Spleen (tissue), 11 donors: ENCODE data around the gene DPP4. TPM values are rescaled to one million over a fixed set of nuclear protein-coding genes. Genes with fewer than 3 reads are reported as not detected.

Experiments
- DNase-seq: peaks from one replicate; pipeline ENCODE4 v3.0.0-alpha.2; 2020
- H3K27ac ChIP-seq, 8 donors: fragments of 200-600 bp; sonication (generic) in 7 of 8; 1 replicate in 4 of 8; 2 replicates in 4 of 8; pipeline versions ENCODE4 v1.5.0 to v1.8.0; 2016 to 2021; ENCODE audit warnings: inconsistent platforms in 4 of 8, mild to moderate bottlenecking in 4 of 8, moderate library complexity in 1 of 8
- H3K27me3 ChIP-seq, 7 donors: fragments of 200-600 bp; sonication (generic) in 6 of 7; replicated peaks in 1 of 7; 1 replicate in 4 of 7; 2 replicates in 3 of 7; pipeline versions ENCODE4 v1.5.0 to v1.8.0; 2016 to 2021; ENCODE audit warnings: inconsistent platforms in 3 of 7, mild to moderate bottlenecking in 1 of 7
- H3K36me3 ChIP-seq, 6 donors: fragments of 200-600 bp; sonication (generic) in 5 of 6; 1 replicate in 4 of 6; 2 replicates in 2 of 6; pipeline versions ENCODE4 v1.5.0 to v1.8.0; 2016 to 2021; ENCODE audit warnings: inconsistent platforms in 2 of 6
- H3K4me1 ChIP-seq, 6 donors: fragments of 200-600 bp; sonication (generic) in 5 of 6; 1 replicate in 3 of 6; 2 replicates in 3 of 6; pipeline versions ENCODE4 v1.5.0 to v1.8.0; 2016 to 2021; ENCODE audit warnings: inconsistent platforms in 3 of 6
- H3K4me3 ChIP-seq, 8 donors: fragments of 200-600 bp; sonication (generic) in 7 of 8; 1 replicate in 4 of 8; 2 replicates in 4 of 8; pipeline versions ENCODE4 v1.5.0 to v1.8.0; 2016 to 2021; ENCODE audit warnings: inconsistent platforms in 4 of 8, mild to moderate bottlenecking in 4 of 8, moderate library complexity in 2 of 8
- H3K9me3 ChIP-seq, 8 donors: fragments of 200-600 bp; sonication (generic) in 7 of 8; 1 replicate in 4 of 8; 2 replicates in 4 of 8; pipeline versions ENCODE4 v1.5.0 to v1.8.0; 2016 to 2021; ENCODE audit warnings: inconsistent platforms in 4 of 8
- CTCF ChIP-seq, 11 experiments: fragments of 200-600 bp in 7 of 11; fragments of 450-650 bp in 4 of 11; sonication (generic) in 4 of 11; IDR thresholded peaks in 8 of 11; conservative IDR thresholded peaks in 3 of 11; 1 replicate in 7 of 11; 2 replicates in 4 of 11; pipeline versions ENCODE4 v1.4.0 to v1.8.0; 2016 to 2021; ENCODE audit warnings: antibody characterized with exemption in 11 of 11, inconsistent platforms in 4 of 11, mild to moderate bottlenecking in 1 of 11
- POLR2A ChIP-seq, 3 donors: fragments of 450-650 bp; IDR thresholded peaks; one replicate each; pipeline ENCODE4 v1.5.1; 2017; ENCODE audit warnings: antibody characterized with exemption in 3 of 3, mild to moderate bottlenecking in 1 of 3
- POLR2AphosphoS5 ChIP-seq, 3 donors: sonication (generic); formaldehyde crosslinking; IDR thresholded peaks; one replicate each; pipeline ENCODE4 v1.5.1; 2017; ENCODE audit warnings: antibody characterized with exemption in 3 of 3
- WGBS, 5 donors: extraction: QIAGEN DNeasy Blood & Tissue Kit in 3 of 5; methylation state at CpG; one replicate each; pipeline versions ENCODE4 v1.1.5 to v1.1.7; 2013 to 2018; 5-methylcytosine and 5-hydroxymethylcytosine counted together
- intact Hi-C: fragments of 100-400 bp; cut with DNase I; formaldehyde crosslinking; loops from one replicate; pipeline ENCODE4 v1.15.0; 2023; ENCODE audit warnings: low total_unique reads
- polyA plus RNA-seq, 3 donors: library from polyadenylated mRNA; stranded (reverse); fragments of 200-250 nt; gene quantifications; one replicate each; pipeline ENCODE4 v1.2.1, GENCODE V29; 2013
- total RNA-seq, 7 donors: library from RNA; depleted of rRNA in 3 of 7; stranded (reverse); fragments of >200 nt in 3 of 7; fragmentation: NEBNext Ultra II Directional in 4 of 7; extraction: Animal tissue kit (Norgen Biotek cat#: 25700) in 4 of 7; gene quantifications; one replicate each; pipeline versions ENCODE4 v1.1.0 to v1.2.1, GENCODE V29; 2016 to 2021
- donor health status: healthy with polysubstance abuse.
- donor health status: DM: no; HTN: no; CAD: no; lungs with moderate emphysema.
- donor health status: DM: no; HTN: no; CAD: no.
- donor health status: Bipolar disorder and iron deficiency.
- donor health status: healthy.
- donor health status: DM: no; HTN: no; CAD: no.
- donor health status: DM: yes; HTN: yes; CAD: no.

Gene DPP4
- total and polyA plus RNA-seq, 10 donors = 1.3 to 28.6 (median 18.4) TPM

- H3K27ac ChIP-seq = no peak overlapping the region
- TF ChIP-seq CTCF (IDR thresholded peaks at IDR 0.05 in 8 of 11, conservative IDR thresholded peaks at IDR 0.05 in 3 of 11) (no peak), POLR2AphosphoS5 (IDR thresholded peaks at IDR 0.05) (no peak), POLR2A (IDR thresholded peaks at IDR 0.05) (no peak)
- no peaks in the 10 kb centered on the region for H3K4me1 ChIP-seq
- H3K27me3 ChIP-seq = no peaks in the 10 kb centered on the region
- peaks cover 0 to 40% (median 0%) of the 10 kb centered on the region in 6 donors for H3K36me3 ChIP-seq
- intact Hi-C loops = no loop called here
- WGBS, 5 donors = 92 to 95% (median 95%) methylated on average over 4 of the region's 4 CpGs
- no peaks in the 10 kb centered on the region for H3K9me3 ChIP-seq
- no peak for DNase-seq
- H3K4me3 ChIP-seq = no peak overlapping the region
Observed at GRCh38 chr2:162028511-162028910, 45.5 kb downstream of the DPP4 start.

- Histone ChIP-seq H3K9me3 (no peaks in the 10 kb centered on the region), H3K27me3 (no peaks in the 10 kb centered on the region), H3K36me3 (peaks cover 0 to 12% (median 0%) of the 10 kb centered on the region in 6 donors), H3K4me3 (no peak overlapping the region), H3K4me1 (no peaks in the 10 kb centered on the region), H3K27ac (no peak overlapping the region)
- WGBS, 5 donors = 73 to 88% (median 84%) methylated on average over 6 of the region's 6 CpGs
- DNase-seq = no peak
- TF ChIP-seq POLR2AphosphoS5 (IDR thresholded peaks at IDR 0.05) (no peak), CTCF (IDR thresholded peaks at IDR 0.05 in 8 of 11, conservative IDR thresholded peaks at IDR 0.05 in 3 of 11) (no peak), POLR2A (IDR thresholded peaks at IDR 0.05) (no peak)
- intact Hi-C loops = no loop called here
Observed at GRCh38 chr2:162025121-162025911, 48.7 kb downstream of the DPP4 start.

DNA sequence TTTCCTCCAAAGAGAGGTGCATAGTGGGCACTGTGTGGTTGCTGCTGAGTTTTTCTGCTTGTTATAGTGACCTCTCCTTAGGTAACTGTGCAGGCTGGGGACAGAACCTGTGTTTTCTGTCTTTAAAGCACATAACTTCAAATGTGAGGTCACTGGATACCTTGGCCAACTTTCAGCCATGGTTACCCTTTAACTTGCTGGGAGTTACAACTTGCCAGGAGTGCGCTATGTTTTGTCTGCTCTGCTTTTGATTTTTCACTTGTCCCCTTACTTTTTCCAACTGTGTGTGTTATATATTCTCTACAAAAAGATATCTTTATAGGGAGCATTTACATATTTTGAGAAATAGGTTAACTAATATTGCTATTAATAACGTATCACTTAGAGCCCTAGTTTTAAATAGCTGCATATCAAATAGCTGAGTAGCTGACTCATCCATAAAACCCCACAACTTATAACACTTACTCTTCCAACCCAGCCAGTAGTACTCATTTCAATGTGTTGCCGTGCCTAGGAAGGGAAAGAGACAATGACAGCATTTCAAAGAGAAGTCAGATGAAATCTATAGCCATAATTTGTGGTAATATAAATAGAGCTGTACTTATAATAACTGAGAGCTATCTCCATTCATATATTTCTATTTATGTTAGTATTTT, 51.6 kb downstream of the DPP4 start:
- Histone ChIP-seq H3K27me3 (no peaks in the 10 kb centered on the region), H3K27ac (no peak overlapping the region), H3K36me3 (peaks cover 0 to 18% (median 0%) of the 10 kb centered on the region in 6 donors), H3K9me3 (no peaks in the 10 kb centered on the region), H3K4me3 (no peak overlapping the region), H3K4me1 (no peaks in the 10 kb centered on the region)
- intact Hi-C loops = no loop called here
- no peak for DNase-seq
- WGBS, 5 donors = 68 to 83% (median 83%) methylated on average over 3 of the region's 3 CpGs
- no peak for TF ChIP-seq CTCF (IDR thresholded peaks at IDR 0.05 in 8 of 11, conservative IDR thresholded peaks at IDR 0.05 in 3 of 11)
- no peak for TF ChIP-seq POLR2AphosphoS5 (IDR thresholded peaks at IDR 0.05)
- TF ChIP-seq POLR2A (IDR thresholded peaks at IDR 0.05) = no peak

GRCh38 chr2:162021516-162022058, 52.4 kb downstream of the DPP4 start:
- intact Hi-C loops = no loop called here
- H3K9me3 ChIP-seq = no peaks in the 10 kb centered on the region
- 64 to 72% (median 69%) methylated on average over 7 of the region's 7 CpGs for WGBS, 5 donors
- peaks cover 0 to 20% (median 0%) of the 10 kb centered on the region in 6 donors for H3K36me3 ChIP-seq
- no peak for DNase-seq
- H3K4me3 ChIP-seq = no peak overlapping the region
- H3K4me1 ChIP-seq = no peaks in the 10 kb centered on the region
- no peak overlapping the region for H3K27ac ChIP-seq
- TF ChIP-seq POLR2A (IDR thresholded peaks at IDR 0.05) = no peak
- no peaks in the 10 kb centered on the region for H3K27me3 ChIP-seq
